ENCODE measurements around the gene NKX6-2.
"Not testable (repeated sequence)": the region's sequence is repeated elsewhere in the genome, so short reads cannot be mapped to it uniquely, and the experiment has no call there.

NKX6-2 gene

GRCh38 chr10:132826524-132827422 lies 40.8 kb upstream of the NKX6-2 start:
- H3K36me3 ChIP-seq (ENCODE audit: insufficient read depth, low read length), result no peaks in the 10 kb centered on the region
- H3K4me3 ChIP-seq (ENCODE audit: low read depth, low read length, poor library complexity, severe bottlenecking), result no peak overlapping the region
- H3K27ac ChIP-seq (ENCODE audit: low read depth, low read length, poor library complexity, severe bottlenecking), result no peak overlapping the region
- H4K20me1 ChIP-seq (ENCODE audit: insufficient read depth, low read length), result no peaks in the 10 kb centered on the region
- no peaks in the 10 kb centered on the region for H3K27me3 ChIP-seq (ENCODE audit: insufficient read depth, low read length)
- no peak for TF ChIP-seq CTCF (IDR thresholded peaks at IDR 0.05; ENCODE audit: low read length)
- no peaks in the 10 kb centered on the region for H3F3A ChIP-seq (ENCODE audit: insufficient read depth, low read length)
- H3K4me2 ChIP-seq (ENCODE audit: low read length), result no peak overlapping the region
- no peaks in the 10 kb centered on the region for H3K4me1 ChIP-seq (ENCODE audit: insufficient read depth, low read length, severe bottlenecking)
- H2AFZ ChIP-seq (ENCODE audit: low read length), result no peak overlapping the region
- H3K9ac ChIP-seq (ENCODE audit: low read length), result no peak overlapping the region
- no peaks in the 10 kb centered on the region for H3K9me2 ChIP-seq (ENCODE audit: low read depth, low read length)
- no peaks in the 10 kb centered on the region for H3K79me2 ChIP-seq (ENCODE audit: insufficient read depth, low read length)
- no peaks in the 10 kb centered on the region for H3K9me3 ChIP-seq (ENCODE audit: low read length)

GRCh38 chr10:132825783-132826523 lies 40.0 kb upstream of the NKX6-2 start:
- H3K36me3 ChIP-seq (ENCODE audit: insufficient read depth, low read length); H2AFZ ChIP-seq (ENCODE audit: low read length); H3K4me2 ChIP-seq (ENCODE audit: low read length); H3K4me1 ChIP-seq (ENCODE audit: insufficient read depth, low read length, severe bottlenecking); H3K9me3 ChIP-seq (ENCODE audit: low read length); H3K79me2 ChIP-seq (ENCODE audit: insufficient read depth, low read length); H3K27ac ChIP-seq (ENCODE audit: low read depth, low read length, poor library complexity, severe bottlenecking); H3K9me2 ChIP-seq (ENCODE audit: low read depth, low read length); H3K9ac ChIP-seq (ENCODE audit: low read length); H3K27me3 ChIP-seq (ENCODE audit: insufficient read depth, low read length); H3K4me3 ChIP-seq (ENCODE audit: low read depth, low read length, poor library complexity, severe bottlenecking); H4K20me1 ChIP-seq (ENCODE audit: insufficient read depth, low read length); H3F3A ChIP-seq (ENCODE audit: insufficient read depth, low read length): not testable (repeated sequence)

- Histone ChIP-seq H2AFZ (ENCODE audit: low read length) (no peak overlapping the region), H3F3A (ENCODE audit: insufficient read depth, low read length) (no peaks in the 10 kb centered on the region), H3K4me1 (ENCODE audit: insufficient read depth, low read length, severe bottlenecking) (no peaks in the 10 kb centered on the region), H4K20me1 (ENCODE audit: insufficient read depth, low read length) (no peaks in the 10 kb centered on the region), H3K36me3 (ENCODE audit: insufficient read depth, low read length) (no peaks in the 10 kb centered on the region), H3K27me3 (ENCODE audit: insufficient read depth, low read length) (no peaks in the 10 kb centered on the region), H3K4me2 (ENCODE audit: low read length) (no peak overlapping the region), H3K9me3 (ENCODE audit: low read length) (no peaks in the 10 kb centered on the region), H3K9ac (ENCODE audit: low read length) (no peak overlapping the region), H3K27ac (ENCODE audit: low read depth, low read length, poor library complexity, severe bottlenecking) (no peak overlapping the region), H3K79me2 (ENCODE audit: insufficient read depth, low read length) (no peaks in the 10 kb centered on the region), H3K9me2 (ENCODE audit: low read depth, low read length) (no peaks in the 10 kb centered on the region), H3K4me3 (ENCODE audit: low read depth, low read length, poor library complexity, severe bottlenecking) (no peak overlapping the region)
- TF ChIP-seq CTCF (IDR thresholded peaks at IDR 0.05; ENCODE audit: low read length) (no peak), EZH2 (IDR thresholded peaks at IDR 0.05; ENCODE audit: borderline replicate concordance, low read length) (no peak)
These were observed 34.1 kb upstream of the NKX6-2 start for GRCh38 chr10:132820056-132820455.
